Hepatocyte (in vitro differentiated cells): ENCODE measurements around the gene TCF12. TPM values are rescaled to one million over a fixed set of nuclear protein-coding genes. Genes with fewer than 3 reads are reported as not detected.

ENCODE experiments used
- DNase-seq: peaks from one replicate; pipeline ENCODE4 v3.0.0-alpha.2; 2016; ENCODE audit warnings: low spot score
- H2AFZ ChIP-seq: fragments of 200-600 bp; sonication (generic); 2 replicates; pipeline ENCODE4 v1.6.0; 2016; ENCODE audit warnings: antibody characterized with exemption, mild to moderate bottlenecking
- H3K27ac ChIP-seq: fragments of 200-600 bp; sonication (generic); 2 replicates; pipeline ENCODE4 v1.5.1; 2016; ENCODE audit warnings: mild to moderate bottlenecking
- H3K27me3 ChIP-seq: fragments of 200-600 bp; sonication (generic); 2 replicates; pipeline ENCODE4 v1.6.1; 2016
- H3K36me3 ChIP-seq: fragments of 200-600 bp; sonication (generic); replicated peaks from 2 replicates; pipeline ENCODE4 v1.5.1; 2016; ENCODE audit warnings: low read depth; ENCODE audit not compliant: insufficient read depth
- H3K4me1 ChIP-seq: fragments of 200-600 bp; sonication (generic); 2 replicates; pipeline ENCODE4 v1.5.1; 2016; ENCODE audit warnings: mild to moderate bottlenecking, moderate library complexity; ENCODE audit not compliant: insufficient read depth
- H3K4me2 ChIP-seq: fragments of 200-600 bp; sonication (generic); 2 replicates; pipeline ENCODE4 v1.6.0; 2016
- H3K4me3 ChIP-seq: fragments of 200-600 bp; sonication (generic); 2 replicates; pipeline ENCODE4 v1.5.1; 2016; ENCODE audit warnings: mild to moderate bottlenecking
- H3K79me2 ChIP-seq: fragments of 200-600 bp; sonication (generic); 2 replicates; pipeline ENCODE4 v1.6.0; 2017; ENCODE audit warnings: mild to moderate bottlenecking
- H3K9me2 ChIP-seq: fragments of 200-600 bp; sonication (generic); replicated peaks from 2 replicates; pipeline ENCODE4 v1.6.0; 2017; ENCODE audit warnings: mild to moderate bottlenecking; ENCODE audit not compliant: insufficient read depth
- H3K9me3 ChIP-seq: fragments of 200-600 bp; sonication (generic); 2 replicates; pipeline ENCODE4 v1.5.1; 2016; ENCODE audit warnings: low read depth, mild to moderate bottlenecking
- H4K20me1 ChIP-seq: fragments of 200-600 bp; sonication (generic); 2 replicates; pipeline ENCODE4 v1.6.0; 2016; ENCODE audit warnings: mild to moderate bottlenecking; ENCODE audit not compliant: insufficient read depth, poor library complexity, severe bottlenecking
- EZH2 ChIP-seq: fragments of 200-600 bp; sonication (generic); IDR thresholded peaks from 2 replicates; pipeline ENCODE4 v1.6.1; 2016; ENCODE audit warnings: antibody characterized with exemption, mild to moderate bottlenecking, borderline replicate concordance
- EZH2phosphoT487 ChIP-seq: fragments of 200-600 bp; sonication (generic); IDR thresholded peaks from one replicate; pipeline ENCODE4 v1.6.1; 2018; ENCODE audit warnings: antibody characterized with exemption, mild to moderate bottlenecking, low read depth, moderate library complexity; ENCODE audit not compliant: unreplicated experiment, severe bottlenecking
- WGBS: methylation state at CpG from one replicate; pipeline ENCODE4 v1.1.6; 2016; ENCODE audit warnings: low lambda C conversion rate; ENCODE audit errors: missing lambda C conversion rate; 5-methylcytosine and 5-hydroxymethylcytosine counted together
- polyA plus RNA-seq: library from polyadenylated mRNA; unstranded; fragments of >200 nt; fragmentation: Nextera tagmentation; extraction: Ambion mirVana; gene quantifications from 2 replicates; pipeline ENCODE4 v1.2.1, GENCODE V29; 2016
- total RNA-seq: library from RNA; depleted of rRNA; stranded (reverse); fragments of >200 nt; gene quantifications from 2 replicates; pipeline ENCODE4 v1.2.3, GENCODE V29; 2014
- TF ChIP-seq, protein P1 (sequence below): fragments of 200-600 bp; sonication (generic); IDR thresholded peaks from 2 replicates; pipeline ENCODE4 v1.5.1; 2016; ENCODE audit warnings: antibody characterized with exemption, mild to moderate bottlenecking; ENCODE audit not compliant: poor library complexity

Gene TCF12
- total and polyA plus RNA-seq, 2 experiments from 2014 or later, result 42.0 to 93.2 TPM

GRCh38 chr15:57085267-57085666, 166.8 kb downstream of the TCF12 start:
- Histone ChIP-seq H3K27ac (no peak overlapping the region), H3K9me3 (no peaks in the 10 kb centered on the region), H3K27me3 (no peaks in the 10 kb centered on the region), H3K36me3 (no peaks in the 10 kb centered on the region), H2AFZ (no peak overlapping the region), H3K79me2 (peaks cover 74% of the 10 kb centered on the region), H3K9me2 (no peaks in the 10 kb centered on the region), H4K20me1 (peaks cover 42% of the 10 kb centered on the region), H3K4me3 (no peak overlapping the region), H3K4me1 (peaks cover 16% of the 10 kb centered on the region), H3K4me2 (no peak overlapping the region)
- no peak for TF ChIP-seq EZH2
- no peak for TF ChIP-seq EZH2phosphoT487
- TF ChIP-seq, protein P1, sequence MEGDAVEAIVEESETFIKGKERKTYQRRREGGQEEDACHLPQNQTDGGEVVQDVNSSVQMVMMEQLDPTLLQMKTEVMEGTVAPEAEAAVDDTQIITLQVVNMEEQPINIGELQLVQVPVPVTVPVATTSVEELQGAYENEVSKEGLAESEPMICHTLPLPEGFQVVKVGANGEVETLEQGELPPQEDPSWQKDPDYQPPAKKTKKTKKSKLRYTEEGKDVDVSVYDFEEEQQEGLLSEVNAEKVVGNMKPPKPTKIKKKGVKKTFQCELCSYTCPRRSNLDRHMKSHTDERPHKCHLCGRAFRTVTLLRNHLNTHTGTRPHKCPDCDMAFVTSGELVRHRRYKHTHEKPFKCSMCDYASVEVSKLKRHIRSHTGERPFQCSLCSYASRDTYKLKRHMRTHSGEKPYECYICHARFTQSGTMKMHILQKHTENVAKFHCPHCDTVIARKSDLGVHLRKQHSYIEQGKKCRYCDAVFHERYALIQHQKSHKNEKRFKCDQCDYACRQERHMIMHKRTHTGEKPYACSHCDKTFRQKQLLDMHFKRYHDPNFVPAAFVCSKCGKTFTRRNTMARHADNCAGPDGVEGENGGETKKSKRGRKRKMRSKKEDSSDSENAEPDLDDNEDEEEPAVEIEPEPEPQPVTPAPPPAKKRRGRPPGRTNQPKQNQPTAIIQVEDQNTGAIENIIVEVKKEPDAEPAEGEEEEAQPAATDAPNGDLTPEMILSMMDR, result no peak
- 76% methylated on average over 4 of the region's 4 CpGs for WGBS
- DNase-seq, result no peak

- no peaks in the 10 kb centered on the region for H3K27me3 ChIP-seq
- no peaks in the 10 kb centered on the region for H3K9me3 ChIP-seq
- H3K36me3 ChIP-seq, result no peaks in the 10 kb centered on the region
- H4K20me1 ChIP-seq, result peaks cover 29% of the 10 kb centered on the region
- WGBS, result 92% methylated on average over 4 of the region's 4 CpGs
- H3K79me2 ChIP-seq, result peaks cover 63% of the 10 kb centered on the region
- no peak overlapping the region for H3K4me3 ChIP-seq
- peaks cover 18% of the 10 kb centered on the region for H3K4me1 ChIP-seq
- no peaks in the 10 kb centered on the region for H3K9me2 ChIP-seq
- TF ChIP-seq EZH2 (no peak), EZH2phosphoT487 (no peak)
- TF ChIP-seq, protein P1, result no peak
- no peak overlapping the region for H3K27ac ChIP-seq
- no peak for DNase-seq
- no peak overlapping the region for H2AFZ ChIP-seq
- H3K4me2 ChIP-seq, result no peak overlapping the region
Measured at GRCh38 chr15:57086857-57087427, 168.5 kb downstream of the TCF12 start.

DNA sequence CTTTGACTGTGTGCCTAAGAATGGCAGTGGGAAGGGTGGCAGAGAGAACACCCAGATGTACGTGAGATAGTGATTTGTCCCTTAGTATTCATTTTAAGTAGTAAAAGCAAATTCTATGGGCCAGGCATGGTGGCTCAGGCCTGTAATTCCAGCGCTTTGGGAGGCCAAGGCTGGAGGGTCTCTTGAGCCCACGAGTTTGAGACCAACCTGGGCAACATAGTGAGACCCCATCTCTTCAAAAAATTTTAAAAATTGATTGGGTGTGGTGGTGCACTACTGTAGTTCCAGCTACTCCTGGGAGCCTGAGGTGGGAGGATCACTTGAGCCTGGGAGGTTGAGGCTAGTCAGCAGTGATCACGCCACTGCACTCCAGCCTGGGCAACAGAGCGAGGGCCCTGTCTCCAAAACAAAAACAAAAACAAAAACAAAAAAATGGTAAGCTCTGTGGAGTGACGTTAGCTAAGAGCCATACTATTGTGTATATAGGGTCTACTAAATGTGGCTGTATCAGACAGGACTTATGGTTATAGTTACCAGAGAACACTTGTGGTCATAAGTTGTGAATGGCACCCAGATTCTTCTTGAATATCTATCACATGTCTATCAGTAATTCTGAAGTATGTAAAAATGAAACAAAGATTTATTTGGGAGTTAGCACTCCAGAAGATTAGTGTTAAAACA, 171.5 kb downstream of the TCF12 start:
- Histone ChIP-seq H3K9me3 (no peaks in the 10 kb centered on the region), H3K79me2 (peaks cover 46% of the 10 kb centered on the region), H3K9me2 (no peaks in the 10 kb centered on the region), H3K4me1 (peaks cover 7% of the 10 kb centered on the region), H3K4me2 (no peak overlapping the region), H3K36me3 (no peaks in the 10 kb centered on the region), H3K27ac (no peak overlapping the region), H3K4me3 (no peak overlapping the region), H3K27me3 (no peaks in the 10 kb centered on the region), H2AFZ (no peak overlapping the region), H4K20me1 (peaks cover 12% of the 10 kb centered on the region)
- no peak for TF ChIP-seq EZH2phosphoT487
- TF ChIP-seq EZH2, result no peak
- TF ChIP-seq, protein P1, result no peak
- DNase-seq, result no peak
- WGBS, result 93% methylated on average over 6 of the region's 6 CpGs
